Measurements from ENCODE around the gene MED13.
"Not testable (repeated sequence)": the region's sequence is repeated elsewhere in the genome, so short reads cannot be mapped to it uniquely, and the experiment has no call there.

Gene MED13

DNA sequence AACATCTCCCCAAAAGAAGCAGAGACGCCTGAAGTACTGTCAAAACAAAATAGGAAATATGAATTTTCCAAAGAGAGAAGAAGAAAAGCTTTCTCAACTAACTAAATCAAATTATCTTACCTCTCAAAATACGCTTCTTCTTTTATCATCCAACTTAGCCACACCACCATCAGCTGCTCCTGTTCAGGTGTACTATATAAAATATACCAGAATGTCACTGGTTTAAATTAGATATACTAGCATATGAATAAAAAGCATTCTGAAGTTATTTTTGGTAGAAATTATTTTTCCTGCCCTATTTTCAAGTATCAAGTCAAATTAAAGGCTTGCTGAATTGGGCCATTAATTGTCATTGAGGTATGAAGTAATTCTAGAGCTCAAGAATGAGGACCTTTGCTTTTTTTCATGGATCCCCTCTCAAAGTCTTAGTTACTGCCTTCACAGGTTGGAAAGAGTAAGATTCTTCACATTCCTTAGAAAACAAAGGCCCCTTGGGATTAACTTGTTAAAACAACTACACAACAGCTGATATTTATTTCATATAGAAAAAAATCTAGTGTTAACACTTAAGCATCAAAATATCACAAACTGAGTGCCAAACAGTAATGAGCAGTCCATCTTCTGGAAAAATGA, 167.4 kb downstream of the MED13 start:
- Histone ChIP-seq H3K4me1 (ENCODE audit: control insufficient read depth, insufficient read depth, low read length) (no peaks in the 10 kb centered on the region), H3K36me3 (ENCODE audit: control insufficient read depth, insufficient read depth, low read length, severe bottlenecking) (peaks cover 61% of the 10 kb centered on the region), H3K4me3 (ENCODE audit: low read length) (no peak overlapping the region), H3K9ac (ENCODE audit: low read length) (no peak overlapping the region), H3K9me3 (ENCODE audit: control insufficient read depth, low read length) (no peaks in the 10 kb centered on the region), H3K27me3 (replicated peaks; ENCODE audit: control insufficient read depth, insufficient read depth, low read length) (no peaks in the 10 kb centered on the region)
- DNase-seq (ENCODE audit: low read depth) = no peak

DNA sequence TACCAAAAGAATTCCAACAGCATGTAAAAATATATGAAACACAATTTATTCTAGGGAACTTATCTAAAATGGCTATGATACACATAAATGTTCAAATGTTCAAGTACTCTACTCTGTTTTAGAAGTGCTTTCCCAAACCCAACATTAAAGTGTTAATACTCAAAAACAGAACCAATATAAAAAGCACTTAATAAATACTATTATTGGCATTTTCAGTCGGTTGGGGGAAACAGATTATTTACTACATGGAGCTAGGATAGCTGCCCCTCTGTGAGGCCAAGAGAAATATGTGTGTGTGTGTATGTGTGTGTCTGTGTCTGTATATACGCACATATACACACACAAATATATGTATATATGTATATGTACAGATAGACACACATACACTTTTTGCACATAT, 169.7 kb downstream of the MED13 start:
- Histone ChIP-seq H3K4me3 (ENCODE audit: low read length) (no peak overlapping the region), H3K9ac (ENCODE audit: low read length) (no peak overlapping the region), H3K9me3 (ENCODE audit: control insufficient read depth, low read length) (no peaks in the 10 kb centered on the region), H3K36me3 (ENCODE audit: control insufficient read depth, insufficient read depth, low read length, severe bottlenecking) (peaks cover 60% of the 10 kb centered on the region), H3K4me1 (ENCODE audit: control insufficient read depth, insufficient read depth, low read length) (no peaks in the 10 kb centered on the region), H3K27me3 (replicated peaks; ENCODE audit: control insufficient read depth, insufficient read depth, low read length) (no peaks in the 10 kb centered on the region)
- no peak for DNase-seq (ENCODE audit: low read depth)

DNA sequence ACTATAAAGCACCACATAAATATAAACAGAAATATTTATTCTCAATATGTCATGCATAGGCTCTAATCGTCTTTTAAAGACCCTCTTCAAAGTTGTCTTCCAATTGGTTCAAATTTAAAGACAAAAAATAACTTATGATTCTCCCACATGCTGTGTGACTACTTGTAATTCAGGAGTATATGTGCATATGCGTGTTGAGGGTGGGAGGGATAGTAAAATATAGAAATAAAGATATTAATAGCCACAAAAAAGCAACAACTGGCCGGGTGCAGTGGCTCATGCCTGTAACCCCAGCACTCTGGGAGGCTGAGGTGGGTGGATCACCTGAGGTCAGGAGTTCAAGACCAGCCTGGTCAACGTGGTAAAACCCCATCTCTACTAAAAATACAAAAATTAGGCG, 170.8 kb downstream of the MED13 start:
- peaks cover 60% of the 10 kb centered on the region for H3K36me3 ChIP-seq (ENCODE audit: control insufficient read depth, insufficient read depth, low read length, severe bottlenecking)
- not testable (repeated sequence) for H3K9ac ChIP-seq (ENCODE audit: low read length); H3K4me1 ChIP-seq (ENCODE audit: control insufficient read depth, insufficient read depth, low read length); DNase-seq (ENCODE audit: low read depth); H3K9me3 ChIP-seq (ENCODE audit: control insufficient read depth, low read length); H3K27me3 ChIP-seq (replicated peaks; ENCODE audit: control insufficient read depth, insufficient read depth, low read length); H3K4me3 ChIP-seq (ENCODE audit: low read length)

Data from adipocyte (in vitro differentiated cells).